Measurements from ENCODE around the gene OPRD1.

OPRD1 gene

DNA sequence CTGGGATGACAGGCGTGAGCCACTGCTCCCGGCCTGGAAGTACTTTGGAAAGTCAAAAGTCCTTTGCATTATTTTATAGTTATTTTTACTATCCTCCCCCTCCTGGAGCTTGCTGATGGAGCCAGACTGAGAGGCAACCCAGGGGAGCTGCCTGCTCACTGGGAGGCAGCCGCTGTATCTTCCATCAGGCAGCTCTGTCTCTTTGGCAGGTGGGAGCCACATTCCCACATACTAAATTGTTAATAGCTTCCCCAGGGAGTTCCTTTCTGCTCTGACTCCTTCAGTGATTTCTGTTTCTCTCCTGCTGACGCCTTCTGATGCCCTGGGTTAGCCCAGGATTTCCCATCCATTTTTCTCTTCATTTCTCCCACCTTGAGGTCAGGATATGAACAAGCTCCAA lies 4.9 kb upstream of the OPRD1 start:
- TF ChIP-seq, protein P1, sequence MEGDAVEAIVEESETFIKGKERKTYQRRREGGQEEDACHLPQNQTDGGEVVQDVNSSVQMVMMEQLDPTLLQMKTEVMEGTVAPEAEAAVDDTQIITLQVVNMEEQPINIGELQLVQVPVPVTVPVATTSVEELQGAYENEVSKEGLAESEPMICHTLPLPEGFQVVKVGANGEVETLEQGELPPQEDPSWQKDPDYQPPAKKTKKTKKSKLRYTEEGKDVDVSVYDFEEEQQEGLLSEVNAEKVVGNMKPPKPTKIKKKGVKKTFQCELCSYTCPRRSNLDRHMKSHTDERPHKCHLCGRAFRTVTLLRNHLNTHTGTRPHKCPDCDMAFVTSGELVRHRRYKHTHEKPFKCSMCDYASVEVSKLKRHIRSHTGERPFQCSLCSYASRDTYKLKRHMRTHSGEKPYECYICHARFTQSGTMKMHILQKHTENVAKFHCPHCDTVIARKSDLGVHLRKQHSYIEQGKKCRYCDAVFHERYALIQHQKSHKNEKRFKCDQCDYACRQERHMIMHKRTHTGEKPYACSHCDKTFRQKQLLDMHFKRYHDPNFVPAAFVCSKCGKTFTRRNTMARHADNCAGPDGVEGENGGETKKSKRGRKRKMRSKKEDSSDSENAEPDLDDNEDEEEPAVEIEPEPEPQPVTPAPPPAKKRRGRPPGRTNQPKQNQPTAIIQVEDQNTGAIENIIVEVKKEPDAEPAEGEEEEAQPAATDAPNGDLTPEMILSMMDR (IDR thresholded peaks at IDR 0.05): no peak

DNA sequence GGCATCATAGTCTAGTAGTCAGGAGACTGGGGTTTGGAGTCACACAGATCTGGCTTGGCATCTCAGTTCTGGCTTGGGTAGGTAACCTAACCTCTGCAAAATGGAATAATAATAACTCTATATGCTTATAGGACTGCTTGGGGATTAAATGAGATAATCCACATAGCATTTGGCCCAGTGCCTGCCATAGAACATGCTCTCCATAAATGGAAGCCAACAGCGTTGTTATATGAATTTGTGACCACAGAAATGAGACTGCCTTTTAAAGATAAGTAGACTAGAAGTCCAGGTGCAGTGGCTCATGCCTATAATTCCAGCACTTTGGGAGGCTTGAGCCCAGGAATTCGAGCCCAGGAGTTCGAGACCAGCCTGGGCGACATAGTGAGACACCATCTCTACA lies 4.0 kb upstream of the OPRD1 start:
- TF ChIP-seq, protein P1 (IDR thresholded peaks at IDR 0.05): no peak

DNA sequence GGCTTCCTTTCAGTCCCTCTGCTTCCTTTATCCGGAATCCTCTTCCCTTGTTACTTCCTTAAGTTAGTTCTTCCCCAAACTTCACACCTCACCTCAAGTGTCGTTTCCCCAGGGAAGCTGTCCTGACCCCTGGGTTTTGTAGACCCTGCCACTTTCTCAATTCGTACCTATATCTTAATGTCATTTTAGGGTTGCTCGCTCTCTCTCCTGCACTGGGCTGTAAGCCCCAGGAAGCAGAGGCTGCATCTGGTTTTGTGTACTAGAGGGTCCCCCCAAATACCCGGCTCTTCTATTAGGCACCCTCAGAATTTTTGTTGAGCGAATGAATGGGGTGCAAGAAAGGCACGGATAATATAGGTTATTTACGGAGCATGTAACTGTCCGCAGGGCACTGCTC lies 603 bp upstream of the OPRD1 start:
- TF ChIP-seq, protein P1 (IDR thresholded peaks at IDR 0.05): no peak

DNA sequence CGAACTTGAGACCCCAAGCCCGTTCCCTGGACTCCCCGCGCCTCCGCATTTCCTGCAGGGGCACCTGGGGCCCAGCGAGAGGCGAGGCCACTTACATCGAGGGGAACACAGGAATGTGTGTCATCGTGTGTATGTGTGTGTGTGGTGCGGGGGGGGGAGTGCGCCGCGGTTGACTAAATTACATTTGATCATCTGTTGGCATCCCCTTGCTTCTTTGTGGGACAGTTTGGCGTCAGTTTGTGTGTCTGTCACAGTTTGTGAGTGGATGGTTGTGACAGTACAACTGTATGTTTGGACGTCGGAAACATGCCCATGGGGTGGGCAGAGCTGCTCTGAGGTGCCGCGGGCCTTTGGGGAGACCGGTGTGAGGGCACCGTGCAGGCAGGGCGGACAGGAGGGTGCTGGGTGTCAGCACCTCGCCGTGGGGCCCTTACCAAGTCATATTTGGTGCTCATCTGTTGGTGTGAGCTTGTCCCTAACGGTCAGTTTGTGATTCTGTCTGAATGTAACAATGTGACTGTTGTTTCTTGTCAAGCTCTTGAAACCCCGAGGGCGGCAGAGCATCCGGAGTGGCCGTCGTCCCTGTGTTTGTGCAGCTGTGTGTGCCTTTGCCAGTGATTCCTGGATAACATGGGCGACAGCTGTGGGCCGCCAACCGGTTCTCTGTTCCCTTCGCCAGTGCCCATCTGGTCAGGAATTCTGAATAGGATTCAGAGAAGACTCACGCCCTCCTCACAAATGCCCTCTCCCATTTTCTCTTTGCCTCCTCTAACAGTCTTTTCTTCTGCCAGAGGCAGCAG lies 899 bp downstream of the OPRD1 start:
- TF ChIP-seq, protein P1 (IDR thresholded peaks at IDR 0.05): no peak

DNA sequence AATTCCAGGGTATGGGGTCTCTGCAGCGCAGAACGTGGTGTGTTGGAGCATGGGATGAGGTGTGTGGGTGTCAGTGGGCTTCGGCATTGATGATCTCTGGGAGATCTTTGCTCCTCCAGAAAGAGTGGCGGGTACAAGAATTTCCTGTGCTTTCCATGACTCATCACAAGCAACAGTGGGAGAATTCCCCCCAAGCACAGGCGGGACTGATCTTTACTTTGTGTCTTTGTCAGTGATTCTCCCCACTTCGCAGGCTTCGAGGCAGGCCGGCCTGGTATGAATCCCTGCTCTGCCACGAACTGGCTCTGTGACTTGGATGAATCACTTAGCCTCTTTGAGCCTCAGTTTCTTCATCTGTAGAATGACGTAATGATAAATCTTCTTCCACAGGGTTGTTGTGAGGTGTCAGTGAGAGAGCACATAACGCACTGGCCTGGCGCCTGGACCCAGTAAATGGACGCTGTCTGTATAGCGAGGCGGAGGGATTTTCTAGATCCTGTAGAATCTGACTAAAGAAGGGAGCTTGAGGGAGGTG lies 2.0 kb downstream of the OPRD1 start:
- TF ChIP-seq, protein P1 (IDR thresholded peaks at IDR 0.05): no peak

DNA sequence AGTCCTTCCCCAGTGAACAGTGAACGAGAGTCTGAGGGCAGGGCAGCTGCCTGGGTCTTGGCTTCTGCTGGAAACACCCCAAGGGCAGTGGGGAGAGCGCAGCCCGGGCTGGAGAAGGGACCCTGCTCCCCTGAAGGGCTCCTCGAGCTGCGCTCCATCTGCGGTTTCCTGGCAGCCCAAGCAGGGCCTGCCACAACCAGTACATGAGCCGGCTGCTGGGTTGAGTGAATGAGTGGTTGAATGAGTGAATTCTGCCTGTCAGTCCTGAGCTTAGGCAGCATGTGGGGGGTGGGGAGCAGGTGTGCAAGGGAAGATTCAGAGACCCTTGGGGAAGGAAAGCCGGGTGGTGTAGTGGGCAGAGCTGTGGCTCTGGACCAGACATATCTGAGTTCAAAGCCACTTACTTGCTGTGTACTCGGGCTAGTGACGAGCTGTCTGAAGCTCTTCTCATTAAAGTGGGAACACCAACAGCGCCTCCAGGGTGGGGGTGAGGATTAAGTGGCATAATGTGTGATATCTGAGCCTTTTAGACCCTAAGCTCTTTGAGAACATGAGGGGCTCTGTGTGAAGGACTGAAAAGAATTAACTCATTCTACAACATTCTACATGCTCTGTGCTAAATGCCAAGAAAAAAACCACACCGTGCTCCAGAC lies 3.7 kb downstream of the OPRD1 start:
- TF ChIP-seq, protein P1 (IDR thresholded peaks at IDR 0.05): no peak

DNA sequence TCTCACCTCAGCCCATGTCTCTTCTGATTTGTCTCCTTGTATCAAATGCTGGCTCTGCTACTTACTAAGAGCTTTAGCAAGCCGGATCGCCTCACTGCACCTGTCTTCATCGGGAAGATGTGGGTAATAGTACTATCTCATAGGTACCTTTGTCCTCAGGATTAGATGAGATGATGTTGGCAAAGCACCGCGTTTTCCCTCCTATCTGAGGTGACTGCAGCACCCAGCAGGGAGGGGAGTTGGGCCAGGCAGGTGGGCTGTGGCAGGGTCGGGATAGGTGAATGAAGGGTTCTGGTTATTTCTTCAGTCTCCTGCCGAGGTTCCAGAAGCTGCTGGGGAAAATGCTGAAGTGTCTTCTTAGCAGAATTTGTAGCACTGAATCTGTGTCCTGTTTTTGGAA lies 5.2 kb downstream of the OPRD1 start:
- TF ChIP-seq, protein P1 (IDR thresholded peaks at IDR 0.05): no peak

Data from LNCAP (cell line).